Liver (tissue), 9 donors: ENCODE measurements around the gene LHX2. TPM values are rescaled to one million over a fixed set of nuclear protein-coding genes. Genes with fewer than 3 reads are reported as not detected.
A peak's percentile ranks its signal among the peaks of the same experiment; 100 is the strongest.

Experiments
- DNase-seq: peaks from one replicate; pipeline ENCODE4 v3.0.0-alpha.2; 2017; ENCODE audit warnings: low spot score
- H3K27ac ChIP-seq, 2 donors: one replicate each; pipeline ENCODE4 v1.7.0; 2013; ENCODE audit warnings: inconsistent platforms in 2 of 2, low read length in 2 of 2, control low read depth in 1 of 2, low read depth in 1 of 2, mild to moderate bottlenecking in 1 of 2
- H3K27me3 ChIP-seq, 4 donors: one replicate each; pipeline versions ENCODE4 v1.6.1 to v1.7.0; 2013; ENCODE audit warnings: low read length in 3 of 4, inconsistent platforms in 1 of 4, mild to moderate bottlenecking in 1 of 4, moderate library complexity in 1 of 4; ENCODE audit not compliant: control insufficient read depth in 4 of 4, insufficient read depth in 4 of 4
- H3K36me3 ChIP-seq, 4 donors: one replicate each; pipeline versions ENCODE4 v1.6.1 to v1.7.0; 2013; ENCODE audit warnings: low read length in 3 of 4, mild to moderate bottlenecking in 3 of 4, low read depth in 1 of 4, moderate library complexity in 1 of 4; ENCODE audit not compliant: control insufficient read depth in 4 of 4, insufficient read depth in 3 of 4
- H3K4me1 ChIP-seq, 4 donors: one replicate each; pipeline versions ENCODE4 v1.6.1 to v1.7.0; 2013; ENCODE audit warnings: low read length in 3 of 4, mild to moderate bottlenecking in 3 of 4, moderate library complexity in 1 of 4; ENCODE audit not compliant: control insufficient read depth in 4 of 4, insufficient read depth in 4 of 4
- H3K4me3 ChIP-seq, 3 donors: one replicate each; pipeline versions ENCODE4 v1.6.1 to v1.7.0; 2013; ENCODE audit warnings: low read length in 3 of 3, control low read depth in 1 of 3, low read depth in 1 of 3, mild to moderate bottlenecking in 1 of 3
- H3K9ac ChIP-seq, 2 donors: one replicate each; pipeline ENCODE4 v1.7.0; 2013; ENCODE audit warnings: low read length in 2 of 2, mild to moderate bottlenecking in 2 of 2, moderate library complexity in 2 of 2, control low read depth in 1 of 2, low read depth in 1 of 2
- H3K9me3 ChIP-seq, 4 donors: one replicate each; pipeline versions ENCODE4 v1.6.1 to v1.7.0; 2013; ENCODE audit warnings: low read length in 3 of 4; ENCODE audit not compliant: control insufficient read depth in 4 of 4
- FOXA1 ChIP-seq: IDR thresholded peaks from 2 replicates; pipeline ENCODE4 v1.6.1; 2016; ENCODE audit warnings: antibody characterized with exemption
- FOXA2 ChIP-seq: IDR thresholded peaks from 2 replicates; pipeline ENCODE4 v1.6.1; 2016; ENCODE audit warnings: antibody characterized with exemption
- HNF4A ChIP-seq, 2 donors: conservative IDR thresholded peaks; 2 replicates each; pipeline ENCODE4 v1.6.1; 2016; ENCODE audit warnings: antibody characterized with exemption in 2 of 2, mild to moderate bottlenecking in 2 of 2
- HNF4G ChIP-seq: IDR thresholded peaks from 2 replicates; pipeline ENCODE4 v1.6.1; 2016; ENCODE audit warnings: antibody characterized with exemption
- JUND ChIP-seq, 2 donors: IDR thresholded peaks; 2 replicates each; pipeline ENCODE4 v1.6.1; 2016; ENCODE audit warnings: antibody characterized with exemption in 2 of 2
- RAD21 ChIP-seq, 2 donors: IDR thresholded peaks; 2 replicates each; pipeline ENCODE4 v1.6.1; 2016; ENCODE audit warnings: antibody characterized with exemption in 2 of 2, mild to moderate bottlenecking in 2 of 2
- RXRA ChIP-seq, 2 donors: IDR thresholded peaks; 2 replicates each; pipeline ENCODE4 v1.6.1; 2017 to 2018; ENCODE audit warnings: antibody characterized with exemption in 2 of 2, mild to moderate bottlenecking in 1 of 2
- SP1 ChIP-seq: IDR thresholded peaks from 2 replicates; pipeline ENCODE4 v1.6.1; 2018; ENCODE audit warnings: antibody characterized with exemption, mild to moderate bottlenecking
- TAF1 ChIP-seq: conservative IDR thresholded peaks from 2 replicates; pipeline ENCODE4 v1.6.1; 2016; ENCODE audit warnings: antibody characterized with exemption, mild to moderate bottlenecking
- YY1 ChIP-seq: IDR thresholded peaks from 2 replicates; pipeline ENCODE4 v1.6.1; 2016; ENCODE audit warnings: antibody characterized with exemption, mild to moderate bottlenecking
- WGBS: extraction: QIAGEN DNeasy Blood & Tissue Kit; methylation state at CpG from one replicate; pipeline ENCODE4 v1.1.7; 2013; 5-methylcytosine and 5-hydroxymethylcytosine counted together
- polyA plus RNA-seq, 2 donors: library from polyadenylated mRNA; stranded (reverse) in 1 of 2; unstranded in 1 of 2; fragments of 200-250 nt in 1 of 2; fragments of >200 nt in 1 of 2; fragmentation: Nextera tagmentation in 1 of 2; extraction: Ambion mirVana in 1 of 2; gene quantifications; one replicate each; pipeline versions ENCODE4 v1.2.1 to v1.2.3, GENCODE V29; 2013 to 2015
- total RNA-seq, 2 donors: library from RNA; depleted of rRNA; stranded (reverse); fragments of >200 nt; gene quantifications; one replicate each; pipeline ENCODE4 v1.2.3, GENCODE V29; 2014
- TF ChIP-seq, protein P1 (sequence below): IDR thresholded peaks from 2 replicates; pipeline ENCODE4 v1.6.1; 2016; ENCODE audit warnings: antibody characterized with exemption, mild to moderate bottlenecking
- TF ChIP-seq, protein P2 (sequence below): IDR thresholded peaks from 2 replicates; pipeline ENCODE4 v1.6.1; 2016; ENCODE audit warnings: antibody characterized with exemption
- donor health status: healthy.
- donor health status: healthy.
- donor health status: healthy.
- donor health status: healthy.
- donor health status: healthy.

Gene LHX2
- total and polyA plus RNA-seq, 4 donors, result 2.0 to 2.5 (median 2.1) TPM

DNA sequence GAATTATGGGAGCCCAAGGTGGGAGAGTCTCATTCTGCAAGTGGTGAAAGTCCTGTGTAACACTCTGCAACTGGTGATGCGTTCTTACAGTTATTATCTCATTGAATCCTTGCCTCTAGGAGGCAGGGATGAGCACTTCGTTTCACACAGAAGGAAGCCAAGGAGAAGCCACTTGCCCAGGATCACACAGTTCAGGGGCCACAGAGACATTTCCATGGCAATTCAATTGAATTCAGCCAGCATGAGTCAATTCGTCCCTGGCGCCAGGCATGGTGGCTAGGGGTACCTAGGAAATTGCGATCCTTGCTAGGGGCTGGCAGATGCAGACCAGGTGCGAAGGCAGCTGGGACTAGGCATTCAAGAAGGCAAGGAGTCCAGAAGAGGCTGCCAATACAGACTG, 26.2 kb downstream of the LHX2 start:
- no peak overlapping the region for H3K9ac ChIP-seq
- no peaks in the 10 kb centered on the region for H3K9me3 ChIP-seq
- WGBS, result 61% methylated on average over 6 of the region's 6 CpGs
- peaks cover 0 to 9% (median 3%) of the 10 kb centered on the region in 4 donors for H3K27me3 ChIP-seq
- no peak for DNase-seq
- H3K36me3 ChIP-seq, result no peaks in the 10 kb centered on the region
- H3K4me3 ChIP-seq, result no peak overlapping the region
- no peak for TF ChIP-seq TAF1
- no peak for TF ChIP-seq HNF4G
- TF ChIP-seq, protein P1, sequence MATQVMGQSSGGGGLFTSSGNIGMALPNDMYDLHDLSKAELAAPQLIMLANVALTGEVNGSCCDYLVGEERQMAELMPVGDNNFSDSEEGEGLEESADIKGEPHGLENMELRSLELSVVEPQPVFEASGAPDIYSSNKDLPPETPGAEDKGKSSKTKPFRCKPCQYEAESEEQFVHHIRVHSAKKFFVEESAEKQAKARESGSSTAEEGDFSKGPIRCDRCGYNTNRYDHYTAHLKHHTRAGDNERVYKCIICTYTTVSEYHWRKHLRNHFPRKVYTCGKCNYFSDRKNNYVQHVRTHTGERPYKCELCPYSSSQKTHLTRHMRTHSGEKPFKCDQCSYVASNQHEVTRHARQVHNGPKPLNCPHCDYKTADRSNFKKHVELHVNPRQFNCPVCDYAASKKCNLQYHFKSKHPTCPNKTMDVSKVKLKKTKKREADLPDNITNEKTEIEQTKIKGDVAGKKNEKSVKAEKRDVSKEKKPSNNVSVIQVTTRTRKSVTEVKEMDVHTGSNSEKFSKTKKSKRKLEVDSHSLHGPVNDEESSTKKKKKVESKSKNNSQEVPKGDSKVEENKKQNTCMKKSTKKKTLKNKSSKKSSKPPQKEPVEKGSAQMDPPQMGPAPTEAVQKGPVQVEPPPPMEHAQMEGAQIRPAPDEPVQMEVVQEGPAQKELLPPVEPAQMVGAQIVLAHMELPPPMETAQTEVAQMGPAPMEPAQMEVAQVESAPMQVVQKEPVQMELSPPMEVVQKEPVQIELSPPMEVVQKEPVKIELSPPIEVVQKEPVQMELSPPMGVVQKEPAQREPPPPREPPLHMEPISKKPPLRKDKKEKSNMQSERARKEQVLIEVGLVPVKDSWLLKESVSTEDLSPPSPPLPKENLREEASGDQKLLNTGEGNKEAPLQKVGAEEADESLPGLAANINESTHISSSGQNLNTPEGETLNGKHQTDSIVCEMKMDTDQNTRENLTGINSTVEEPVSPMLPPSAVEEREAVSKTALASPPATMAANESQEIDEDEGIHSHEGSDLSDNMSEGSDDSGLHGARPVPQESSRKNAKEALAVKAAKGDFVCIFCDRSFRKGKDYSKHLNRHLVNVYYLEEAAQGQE, result no peak
- TF ChIP-seq RAD21 (IDR thresholded peaks at IDR 0.05), result no peak
- no peak for TF ChIP-seq HNF4A (conservative IDR thresholded peaks at IDR 0.05)
- TF ChIP-seq RXRA (IDR thresholded peaks at IDR 0.05), result no peak
- TF ChIP-seq FOXA2, result no peak
- TF ChIP-seq YY1, result no peak
- no peak for TF ChIP-seq FOXA1
- peak overlapping the region; percentile 39 to 43 for H3K27ac ChIP-seq
- H3K4me1 ChIP-seq, result peaks cover 0 to 9% (median 5%) of the 10 kb centered on the region in 4 donors

DNA sequence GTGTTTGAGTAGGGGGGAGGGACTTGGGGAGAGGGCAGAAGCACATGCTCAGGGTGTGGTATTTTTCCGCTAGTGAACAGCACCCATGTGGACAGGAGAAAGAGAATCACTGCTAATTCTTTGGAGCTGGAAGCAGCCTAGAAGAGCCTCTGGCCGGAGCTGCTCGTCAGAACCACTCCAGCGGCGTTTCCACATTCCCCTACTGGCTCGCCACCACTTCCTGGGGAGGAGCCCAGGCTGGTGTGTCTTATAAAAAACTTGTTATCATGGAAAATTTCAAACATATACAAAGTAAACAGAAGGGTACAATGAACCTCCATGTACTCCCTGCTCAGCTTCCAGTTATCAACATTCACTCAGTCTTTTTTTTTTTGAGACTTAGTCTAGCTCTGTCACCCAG, 26.7 kb downstream of the LHX2 start:
- Histone ChIP-seq H3K4me1 (peaks cover 0 to 9% (median 5%) of the 10 kb centered on the region in 4 donors), H3K36me3 (no peaks in the 10 kb centered on the region), H3K9me3 (no peaks in the 10 kb centered on the region), H3K27ac (peak overlapping the region; percentile 39 to 43), H3K4me3 (no peak overlapping the region), H3K27me3 (peaks cover 0 to 8% (median 3%) of the 10 kb centered on the region in 4 donors), H3K9ac (no peak overlapping the region)
- TF ChIP-seq, protein P2, sequence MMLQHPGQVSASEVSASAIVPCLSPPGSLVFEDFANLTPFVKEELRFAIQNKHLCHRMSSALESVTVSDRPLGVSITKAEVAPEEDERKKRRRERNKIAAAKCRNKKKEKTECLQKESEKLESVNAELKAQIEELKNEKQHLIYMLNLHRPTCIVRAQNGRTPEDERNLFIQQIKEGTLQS, result no peak
- TF ChIP-seq HNF4A (conservative IDR thresholded peaks at IDR 0.05) (no peak), FOXA2 (no peak), JUND (IDR thresholded peaks at IDR 0.05) (no peak), RXRA (IDR thresholded peaks at IDR 0.05) (peak in 1 of 2 donors; percentile 32), SP1 (peak; percentile 38)
- TF ChIP-seq, protein P1, result no peak
- 42% methylated on average over 6 of the region's 6 CpGs for WGBS
- DNase-seq, result no peak
